Chondrocyte (in vitro differentiated cells): ENCODE results near the gene ACBD6. TPM values are rescaled to one million over a fixed set of nuclear protein-coding genes. Genes with fewer than 3 reads are reported as not detected.

Experiments used
- DNase-seq: peaks from one replicate; pipeline ENCODE4 v3.0.0; 2021; ENCODE audit warnings: mixed read lengths, low spot score
- H3K27ac Mint-ChIP-seq: one replicate; pipeline ENCODE4 v1.8.0; 2021; ENCODE audit warnings: mild to moderate bottlenecking, moderate library complexity, mixed read lengths; ENCODE audit not compliant: unreplicated experiment
- H3K27me3 Mint-ChIP-seq: 2 replicates; pipeline ENCODE4 v1.8.0; 2021; ENCODE audit warnings: low read depth, mixed read lengths
- H3K36me3 Mint-ChIP-seq: 2 replicates; pipeline ENCODE4 v1.8.0; 2021; ENCODE audit warnings: low read depth, mixed read lengths
- H3K4me1 Mint-ChIP-seq: 2 replicates; pipeline ENCODE4 v1.8.0; 2021; ENCODE audit warnings: low read depth, mild to moderate bottlenecking, mixed read lengths
- H3K4me3 Mint-ChIP-seq: one replicate; pipeline ENCODE4 v1.8.0; 2021; ENCODE audit warnings: mild to moderate bottlenecking, moderate library complexity, mixed read lengths; ENCODE audit not compliant: unreplicated experiment
- H3K9me3 Mint-ChIP-seq: 2 replicates; pipeline ENCODE4 v1.8.0; 2021; ENCODE audit warnings: low read depth, mixed read lengths
- total RNA-seq: library from RNA; stranded (reverse); gene quantifications from 3 replicates; pipeline ENCODE4 v1.2.1, GENCODE V29; 2021
- TF ChIP-seq, protein P1 (sequence below): fragments of 200-600 bp; sonication (generic); IDR thresholded peaks from 2 replicates; pipeline ENCODE4 v1.5.0; 2021; ENCODE audit warnings: antibody characterized with exemption, mild to moderate bottlenecking, moderate library complexity

Gene ACBD6
- total RNA-seq, 1 donor from 2014 or later = 43.4 TPM

DNA sequence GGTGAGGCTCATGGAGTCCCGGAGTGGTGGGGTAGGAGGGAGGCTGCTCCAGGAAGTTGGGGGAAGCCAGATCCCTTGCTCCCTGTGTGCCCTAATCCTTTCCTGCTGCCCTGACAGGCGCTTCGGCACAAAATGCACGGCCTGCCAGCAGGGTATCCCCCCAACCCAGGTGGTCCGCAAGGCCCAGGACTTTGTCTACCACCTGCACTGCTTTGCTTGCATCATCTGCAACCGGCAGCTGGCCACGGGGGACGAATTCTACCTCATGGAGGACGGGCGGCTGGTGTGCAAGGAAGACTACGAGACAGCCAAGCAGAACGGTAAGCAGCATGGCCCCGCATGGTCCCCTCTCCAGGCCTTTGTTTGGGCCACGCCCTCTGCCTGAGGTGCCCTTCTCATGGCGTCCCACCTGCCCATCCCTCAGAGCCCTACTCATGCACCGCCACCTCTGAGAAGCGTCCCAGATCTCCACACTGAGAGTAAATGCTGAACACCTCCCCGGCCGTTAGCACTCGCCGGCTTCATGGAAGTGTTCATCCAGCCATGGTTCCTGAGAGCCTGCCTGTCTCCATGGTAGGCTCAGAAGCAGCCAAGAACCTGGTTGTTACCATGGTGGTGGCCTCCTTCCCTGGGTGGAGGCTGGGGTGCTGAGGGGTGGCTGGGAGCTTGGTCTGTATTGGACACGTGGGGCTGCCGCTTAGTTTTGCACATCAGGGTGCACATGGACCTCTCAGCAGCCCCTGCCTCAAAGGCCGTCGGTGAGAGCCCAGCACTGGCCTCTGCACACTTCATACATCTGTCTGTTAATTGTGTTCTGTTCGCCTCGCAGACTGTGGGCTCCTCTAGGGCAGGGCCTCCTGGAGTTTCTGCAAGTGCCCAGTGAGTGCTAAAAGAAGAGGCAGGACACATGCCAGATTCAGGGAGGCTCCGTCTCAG, 235.8 kb downstream of the ACBD6 start:
- Mint-ChIP-seq H3K9me3 (no peaks in the 10 kb centered on the region), H3K4me3 (no peak overlapping the region), H3K36me3 (no peaks in the 10 kb centered on the region), H3K27ac (no peak overlapping the region), H3K27me3 (no peaks in the 10 kb centered on the region), H3K4me1 (peaks cover 13% of the 10 kb centered on the region)
- TF ChIP-seq, protein P1, sequence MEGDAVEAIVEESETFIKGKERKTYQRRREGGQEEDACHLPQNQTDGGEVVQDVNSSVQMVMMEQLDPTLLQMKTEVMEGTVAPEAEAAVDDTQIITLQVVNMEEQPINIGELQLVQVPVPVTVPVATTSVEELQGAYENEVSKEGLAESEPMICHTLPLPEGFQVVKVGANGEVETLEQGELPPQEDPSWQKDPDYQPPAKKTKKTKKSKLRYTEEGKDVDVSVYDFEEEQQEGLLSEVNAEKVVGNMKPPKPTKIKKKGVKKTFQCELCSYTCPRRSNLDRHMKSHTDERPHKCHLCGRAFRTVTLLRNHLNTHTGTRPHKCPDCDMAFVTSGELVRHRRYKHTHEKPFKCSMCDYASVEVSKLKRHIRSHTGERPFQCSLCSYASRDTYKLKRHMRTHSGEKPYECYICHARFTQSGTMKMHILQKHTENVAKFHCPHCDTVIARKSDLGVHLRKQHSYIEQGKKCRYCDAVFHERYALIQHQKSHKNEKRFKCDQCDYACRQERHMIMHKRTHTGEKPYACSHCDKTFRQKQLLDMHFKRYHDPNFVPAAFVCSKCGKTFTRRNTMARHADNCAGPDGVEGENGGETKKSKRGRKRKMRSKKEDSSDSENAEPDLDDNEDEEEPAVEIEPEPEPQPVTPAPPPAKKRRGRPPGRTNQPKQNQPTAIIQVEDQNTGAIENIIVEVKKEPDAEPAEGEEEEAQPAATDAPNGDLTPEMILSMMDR = no peak
- DNase-seq = no peak

DNA sequence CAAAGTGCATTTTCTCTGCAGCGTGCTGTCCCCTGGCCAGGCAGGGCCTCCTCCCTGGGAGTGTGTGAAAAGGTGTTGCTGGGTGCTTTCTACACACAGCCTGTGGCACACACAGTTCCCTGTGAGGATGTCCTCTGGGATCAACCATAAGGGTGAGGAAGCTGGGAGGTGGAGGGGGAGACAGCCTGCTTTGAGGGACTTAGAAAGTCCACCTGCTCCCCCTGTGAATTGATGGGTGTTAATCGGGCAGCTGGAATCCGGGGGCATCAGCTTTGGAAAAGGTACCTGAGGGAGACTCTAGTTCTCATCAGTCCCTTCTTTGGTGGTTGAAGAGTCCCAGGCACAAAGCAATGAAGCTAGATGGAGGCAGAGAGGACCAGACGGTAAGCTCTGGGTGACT, 236.5 kb downstream of the ACBD6 start:
- no peak for DNase-seq
- TF ChIP-seq, protein P1 = no peak
- Mint-ChIP-seq H3K9me3 (no peaks in the 10 kb centered on the region), H3K27me3 (no peaks in the 10 kb centered on the region), H3K27ac (no peak overlapping the region), H3K4me3 (no peak overlapping the region), H3K36me3 (no peaks in the 10 kb centered on the region), H3K4me1 (peaks cover 15% of the 10 kb centered on the region)

DNA sequence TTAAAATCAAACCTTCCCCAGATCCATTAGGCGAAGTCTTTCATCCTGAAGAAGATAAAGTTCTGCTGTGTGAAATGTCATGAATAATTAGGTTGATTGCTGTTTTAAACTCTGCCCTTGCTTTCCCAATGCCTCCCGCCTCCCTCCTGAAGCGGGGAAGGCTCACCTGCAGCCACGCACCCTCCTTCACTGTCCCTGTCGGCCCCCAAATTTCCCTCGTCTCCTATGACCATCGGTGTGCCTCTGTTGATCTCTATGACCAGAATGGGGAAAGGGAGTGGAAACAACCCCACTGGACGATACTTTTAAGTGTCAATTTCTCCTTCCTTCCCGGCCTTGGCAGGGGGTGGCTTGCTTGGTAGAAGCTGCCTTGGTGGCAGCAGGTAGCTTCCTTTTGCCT, 237.2 kb downstream of the ACBD6 start:
- H3K27ac Mint-ChIP-seq = no peak overlapping the region
- no peaks in the 10 kb centered on the region for H3K9me3 Mint-ChIP-seq
- no peaks in the 10 kb centered on the region for H3K36me3 Mint-ChIP-seq
- DNase-seq = no peak
- TF ChIP-seq, protein P1 = no peak
- H3K4me3 Mint-ChIP-seq = no peak overlapping the region
- peaks cover 15% of the 10 kb centered on the region for H3K4me1 Mint-ChIP-seq
- H3K27me3 Mint-ChIP-seq = no peaks in the 10 kb centered on the region

DNA sequence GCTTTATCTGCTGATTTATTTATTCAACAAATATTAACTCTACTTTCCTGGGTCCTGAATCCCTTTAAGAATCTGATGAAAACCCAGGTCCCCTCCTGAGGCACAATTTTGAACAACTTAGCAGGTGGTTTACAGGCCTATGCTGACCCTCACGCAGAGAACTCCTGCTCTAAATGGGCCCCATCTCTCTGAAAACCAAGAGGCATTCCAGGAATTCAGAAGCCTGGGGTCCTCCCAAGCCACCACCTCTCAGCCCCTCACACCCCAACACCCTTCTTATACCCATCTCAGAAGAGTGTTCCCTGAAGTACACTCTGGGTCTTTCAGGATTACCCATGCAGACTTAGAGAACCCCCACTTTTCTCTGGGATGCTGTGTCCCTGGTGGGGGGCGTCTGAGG, 237.8 kb downstream of the ACBD6 start:
- DNase-seq = no peak
- no peaks in the 10 kb centered on the region for H3K9me3 Mint-ChIP-seq
- TF ChIP-seq, protein P1 = no peak
- H3K4me1 Mint-ChIP-seq = peaks cover 15% of the 10 kb centered on the region
- no peaks in the 10 kb centered on the region for H3K36me3 Mint-ChIP-seq
- peaks cover 5% of the 10 kb centered on the region for H3K27me3 Mint-ChIP-seq
- no peak overlapping the region for H3K4me3 Mint-ChIP-seq
- H3K27ac Mint-ChIP-seq = no peak overlapping the region

DNA sequence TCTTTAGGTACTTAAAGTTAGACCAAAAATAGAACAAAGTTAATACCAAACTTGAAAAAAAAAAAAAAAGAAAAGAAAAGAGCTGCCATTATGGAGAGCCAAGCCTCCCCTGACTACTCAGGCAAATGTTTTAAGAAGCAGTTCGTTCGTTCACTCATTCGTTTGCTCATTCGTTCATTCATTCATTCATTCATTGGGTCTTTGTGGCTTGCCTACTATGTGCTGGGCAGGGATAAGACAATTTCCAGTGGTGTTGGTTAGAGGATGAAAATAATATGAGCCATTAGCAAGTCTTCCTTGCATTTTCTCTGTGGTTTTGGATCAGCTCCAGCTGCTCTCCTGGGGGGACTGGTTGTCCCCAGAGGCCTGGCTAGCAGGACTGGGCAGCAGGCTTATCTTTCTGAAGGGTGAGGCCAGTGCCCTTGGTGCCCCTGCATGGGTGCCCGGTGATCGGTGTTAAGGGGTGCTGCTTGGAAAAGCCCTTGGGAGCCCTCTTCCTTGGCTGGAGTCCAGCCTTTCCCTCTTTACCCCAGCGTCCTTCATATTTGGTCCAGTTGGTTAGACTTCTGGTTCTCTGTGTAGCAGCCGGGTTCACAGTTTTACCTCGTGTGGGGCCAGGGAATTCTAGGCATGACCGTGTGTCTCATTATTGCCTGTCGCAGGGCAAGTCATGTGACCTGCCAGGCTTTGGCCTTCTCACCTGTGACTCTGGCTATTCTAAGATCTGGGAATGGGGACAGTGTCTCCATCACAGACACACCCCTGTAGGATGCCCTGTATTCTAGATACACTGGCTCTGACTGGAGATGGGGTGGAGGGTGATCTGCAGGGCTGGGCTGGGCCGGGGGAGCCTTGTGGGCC, 239.5 kb downstream of the ACBD6 start:
- DNase-seq = no peak
- Mint-ChIP-seq H3K9me3 (no peaks in the 10 kb centered on the region), H3K4me3 (no peak overlapping the region), H3K36me3 (no peaks in the 10 kb centered on the region), H3K4me1 (peaks cover 15% of the 10 kb centered on the region), H3K27me3 (peaks cover 17% of the 10 kb centered on the region), H3K27ac (peak overlapping the region; percentile 59)
- TF ChIP-seq, protein P1 = no peak
